ENCODE measurements around the gene FOXK2. TPM values are rescaled to one million over a fixed set of nuclear protein-coding genes. Genes with fewer than 3 reads are reported as not detected.

FOXK2 gene
- total RNA-seq, 1 donor from 2014 or later: 27.7 TPM

GRCh38 chr17:82592289-82592766 lies 72.8 kb downstream of the FOXK2 start:
- H3K27ac ChIP-seq (ENCODE audit: low read depth, low read length): peak overlapping the region; percentile 83
- H3K36me3 ChIP-seq (ENCODE audit: control insufficient read depth in 3 of 3, insufficient read depth in 3 of 3, low read length in 3 of 3): peaks cover 21 to 25% (median 22%) of the 10 kb centered on the region in 3 donors
- peak overlapping the region; percentile 29 to 83 (median 75) for H3K4me3 ChIP-seq (ENCODE audit: low read length in 3 of 3)
- H3K27me3 ChIP-seq (ENCODE audit: control insufficient read depth in 3 of 3, insufficient read depth in 3 of 3, low read length in 3 of 3): no peaks in the 10 kb centered on the region
- H3K9me3 ChIP-seq (ENCODE audit: control insufficient read depth in 3 of 3, low read length in 3 of 3): no peaks in the 10 kb centered on the region
- peaks cover 22 to 32% (median 30%) of the 10 kb centered on the region in 3 donors for H3K4me1 ChIP-seq (ENCODE audit: control insufficient read depth in 3 of 3, insufficient read depth in 3 of 3, low read length in 3 of 3)
- H3K9ac ChIP-seq (ENCODE audit: low read depth in 1 of 3, low read length in 3 of 3): peak overlapping the region in 2 of 3 donors; percentile 17 to 32

GRCh38 chr17:82592767-82593589 lies 73.4 kb downstream of the FOXK2 start:
- H3K27ac ChIP-seq (ENCODE audit: low read depth, low read length): peak overlapping the region; percentile 83
- H3K9ac ChIP-seq (ENCODE audit: low read depth in 1 of 3, low read length in 3 of 3): peak overlapping the region; percentile 83 to 93 (median 88)
- peak overlapping the region; percentile 75 to 88 (median 83) for H3K4me3 ChIP-seq (ENCODE audit: low read length in 3 of 3)
- H3K36me3 ChIP-seq (ENCODE audit: control insufficient read depth in 3 of 3, insufficient read depth in 3 of 3, low read length in 3 of 3): peaks cover 16 to 20% (median 16%) of the 10 kb centered on the region in 3 donors
- H3K9me3 ChIP-seq (ENCODE audit: control insufficient read depth in 3 of 3, low read length in 3 of 3): no peaks in the 10 kb centered on the region
- no peaks in the 10 kb centered on the region for H3K27me3 ChIP-seq (ENCODE audit: control insufficient read depth in 3 of 3, insufficient read depth in 3 of 3, low read length in 3 of 3)
- peaks cover 22 to 32% (median 30%) of the 10 kb centered on the region in 3 donors for H3K4me1 ChIP-seq (ENCODE audit: control insufficient read depth in 3 of 3, insufficient read depth in 3 of 3, low read length in 3 of 3)

GRCh38 chr17:82593590-82594087 lies 74.1 kb downstream of the FOXK2 start:
- Histone ChIP-seq H3K4me1 (ENCODE audit: control insufficient read depth in 3 of 3, insufficient read depth in 3 of 3, low read length in 3 of 3) (peaks cover 22 to 33% (median 32%) of the 10 kb centered on the region in 3 donors), H3K9ac (ENCODE audit: low read depth in 1 of 3, low read length in 3 of 3) (peak overlapping the region; percentile 83 to 93 (median 88))

GRCh38 chr17:82594571-82594970 lies 75.0 kb downstream of the FOXK2 start:
- H3K36me3 ChIP-seq (ENCODE audit: control insufficient read depth in 3 of 3, insufficient read depth in 3 of 3, low read length in 3 of 3): peaks cover 20 to 22% (median 20%) of the 10 kb centered on the region in 3 donors
- H3K27ac ChIP-seq (ENCODE audit: low read depth, low read length): no peak overlapping the region
- no peaks in the 10 kb centered on the region for H3K9me3 ChIP-seq (ENCODE audit: control insufficient read depth in 3 of 3, low read length in 3 of 3)
- H3K4me1 ChIP-seq (ENCODE audit: control insufficient read depth in 3 of 3, insufficient read depth in 3 of 3, low read length in 3 of 3): peaks cover 22 to 35% (median 32%) of the 10 kb centered on the region in 3 donors
- H3K4me3 ChIP-seq (ENCODE audit: low read length in 3 of 3): no peak overlapping the region
- no peak overlapping the region for H3K9ac ChIP-seq (ENCODE audit: low read depth in 1 of 3, low read length in 3 of 3)
- no peaks in the 10 kb centered on the region for H3K27me3 ChIP-seq (ENCODE audit: control insufficient read depth in 3 of 3, insufficient read depth in 3 of 3, low read length in 3 of 3)

More at GRCh38 chr17:82593590-82594087, 74.1 kb downstream of the FOXK2 start:
- Histone ChIP-seq H3K27me3 (ENCODE audit: control insufficient read depth in 3 of 3, insufficient read depth in 3 of 3, low read length in 3 of 3) (no peaks in the 10 kb centered on the region), H3K27ac (ENCODE audit: low read depth, low read length) (peak overlapping the region; percentile 83), H3K4me3 (ENCODE audit: low read length in 3 of 3) (peak overlapping the region; percentile 75 to 88 (median 83)), H3K9me3 (ENCODE audit: control insufficient read depth in 3 of 3, low read length in 3 of 3) (no peaks in the 10 kb centered on the region), H3K36me3 (ENCODE audit: control insufficient read depth in 3 of 3, insufficient read depth in 3 of 3, low read length in 3 of 3) (peaks cover 18 to 20% (median 19%) of the 10 kb centered on the region in 3 donors)

GRCh38 chr17:82595893-82596292 lies 76.4 kb downstream of the FOXK2 start:
- Histone ChIP-seq H3K9ac (ENCODE audit: low read depth in 1 of 3, low read length in 3 of 3) (peak overlapping the region in 1 of 3 donors; percentile 3), H3K4me1 (ENCODE audit: control insufficient read depth in 3 of 3, insufficient read depth in 3 of 3, low read length in 3 of 3) (peaks cover 27 to 37% (median 35%) of the 10 kb centered on the region in 3 donors), H3K27ac (ENCODE audit: low read depth, low read length) (no peak overlapping the region), H3K36me3 (ENCODE audit: control insufficient read depth in 3 of 3, insufficient read depth in 3 of 3, low read length in 3 of 3) (peaks cover 20 to 27% (median 27%) of the 10 kb centered on the region in 3 donors), H3K4me3 (ENCODE audit: low read length in 3 of 3) (no peak overlapping the region), H3K9me3 (ENCODE audit: control insufficient read depth in 3 of 3, low read length in 3 of 3) (no peaks in the 10 kb centered on the region), H3K27me3 (ENCODE audit: control insufficient read depth in 3 of 3, insufficient read depth in 3 of 3, low read length in 3 of 3) (no peaks in the 10 kb centered on the region)

GRCh38 chr17:82596296-82596695 lies 76.8 kb downstream of the FOXK2 start:
- H3K27me3 ChIP-seq (ENCODE audit: control insufficient read depth in 3 of 3, insufficient read depth in 3 of 3, low read length in 3 of 3): no peaks in the 10 kb centered on the region
- H3K4me3 ChIP-seq (ENCODE audit: low read length in 3 of 3): no peak overlapping the region
- no peaks in the 10 kb centered on the region for H3K9me3 ChIP-seq (ENCODE audit: control insufficient read depth in 3 of 3, low read length in 3 of 3)
- H3K27ac ChIP-seq (ENCODE audit: low read depth, low read length): no peak overlapping the region
- H3K9ac ChIP-seq (ENCODE audit: low read depth in 1 of 3, low read length in 3 of 3): no peak overlapping the region
- peaks cover 26 to 34% (median 32%) of the 10 kb centered on the region in 3 donors for H3K4me1 ChIP-seq (ENCODE audit: control insufficient read depth in 3 of 3, insufficient read depth in 3 of 3, low read length in 3 of 3)
- peaks cover 21 to 30% (median 30%) of the 10 kb centered on the region in 3 donors for H3K36me3 ChIP-seq (ENCODE audit: control insufficient read depth in 3 of 3, insufficient read depth in 3 of 3, low read length in 3 of 3)

GRCh38 chr17:82596837-82597672 lies 77.5 kb downstream of the FOXK2 start:
- no peak overlapping the region for H3K4me3 ChIP-seq (ENCODE audit: low read length in 3 of 3)
- no peaks in the 10 kb centered on the region for H3K9me3 ChIP-seq (ENCODE audit: control insufficient read depth in 3 of 3, low read length in 3 of 3)
- no peaks in the 10 kb centered on the region for H3K27me3 ChIP-seq (ENCODE audit: control insufficient read depth in 3 of 3, insufficient read depth in 3 of 3, low read length in 3 of 3)
- no peak overlapping the region for H3K27ac ChIP-seq (ENCODE audit: low read depth, low read length)
- H3K9ac ChIP-seq (ENCODE audit: low read depth in 1 of 3, low read length in 3 of 3): no peak overlapping the region
- peaks cover 26 to 38% (median 37%) of the 10 kb centered on the region in 3 donors for H3K36me3 ChIP-seq (ENCODE audit: control insufficient read depth in 3 of 3, insufficient read depth in 3 of 3, low read length in 3 of 3)
- H3K4me1 ChIP-seq (ENCODE audit: control insufficient read depth in 3 of 3, insufficient read depth in 3 of 3, low read length in 3 of 3): peaks cover 19 to 27% (median 25%) of the 10 kb centered on the region in 3 donors

- H3K9ac ChIP-seq (ENCODE audit: low read depth in 1 of 3, low read length in 3 of 3): no peak overlapping the region
- peaks cover 30 to 48% (median 44%) of the 10 kb centered on the region in 3 donors for H3K36me3 ChIP-seq (ENCODE audit: control insufficient read depth in 3 of 3, insufficient read depth in 3 of 3, low read length in 3 of 3)
- peaks cover 13 to 22% (median 17%) of the 10 kb centered on the region in 3 donors for H3K4me1 ChIP-seq (ENCODE audit: control insufficient read depth in 3 of 3, insufficient read depth in 3 of 3, low read length in 3 of 3)
- peak overlapping the region; percentile 42 for H3K27ac ChIP-seq (ENCODE audit: low read depth, low read length)
- H3K9me3 ChIP-seq (ENCODE audit: control insufficient read depth in 3 of 3, low read length in 3 of 3): no peaks in the 10 kb centered on the region
- no peak overlapping the region for H3K4me3 ChIP-seq (ENCODE audit: low read length in 3 of 3)
- no peaks in the 10 kb centered on the region for H3K27me3 ChIP-seq (ENCODE audit: control insufficient read depth in 3 of 3, insufficient read depth in 3 of 3, low read length in 3 of 3)
Measured at GRCh38 chr17:82598256-82599119, 79.0 kb downstream of the FOXK2 start.

Data from skeletal muscle tissue (tissue), 4 donors.